Stimulated activated CD4-positive, alpha-beta T cell treated with anti-CD3 and anti-CD28 coated beads, Interleukin-12 subunit alpha, Interleukin-12 subunit beta, amount 100 ng/mL, for 24 hours (primary cell): ENCODE measurements around the gene TEX51.

Experiments
- DNase-seq, 2 experiments: peaks; one replicate each; pipeline ENCODE4 v3.0.0-alpha.2; 2020; ENCODE audit warnings: low read depth in 2 of 2

The TEX51 gene

GRCh38 chr2:126898636-126899035 lies at the start of gene TEX51:
TSS of gene TEX51 (plus strand) at chr2:126898890. CDS start at chr2:126898919, 29 bp downstream.
- no peak for DNase-seq

DNA sequence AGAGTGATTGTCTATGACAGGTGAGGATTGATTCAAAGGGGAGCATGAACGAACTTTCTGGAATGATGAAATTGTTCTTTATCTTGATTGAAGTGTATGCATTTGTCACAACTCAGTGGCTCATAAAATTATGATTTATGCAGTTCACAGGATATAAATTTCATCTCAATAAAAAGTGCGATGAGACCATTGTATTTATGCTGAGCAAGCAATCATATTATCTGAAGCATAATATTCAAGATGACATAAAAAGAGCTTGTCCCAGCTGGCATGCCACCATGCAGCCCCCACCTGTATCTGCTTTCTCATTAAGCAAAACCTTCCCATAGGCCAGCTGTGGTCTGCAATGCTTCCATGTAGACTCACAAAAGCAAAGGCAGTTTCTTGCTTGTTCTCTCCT lies 49.6 kb upstream of the TEX51 start:
- no peak for DNase-seq

DNA sequence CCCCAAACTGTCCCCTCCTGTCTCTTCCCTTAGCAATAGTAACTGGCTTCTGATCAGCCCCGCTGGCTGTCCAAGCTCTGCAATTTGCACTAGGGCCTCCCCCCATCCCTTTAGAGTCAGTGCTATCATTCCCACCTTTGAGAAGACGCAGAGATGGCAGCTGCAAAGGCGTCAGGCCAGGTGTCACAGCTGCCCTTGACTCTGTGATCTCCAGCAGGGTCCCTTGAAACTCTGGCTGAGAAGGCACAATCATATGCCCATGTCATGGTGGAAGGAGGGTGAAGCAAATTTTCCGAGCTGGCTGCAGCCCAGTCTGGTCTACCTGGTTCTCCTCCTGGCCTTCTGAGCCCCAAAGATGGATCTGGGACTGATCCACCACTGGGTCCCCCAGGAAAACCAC lies 49.2 kb upstream of the TEX51 start:
- no peak for DNase-seq

DNA sequence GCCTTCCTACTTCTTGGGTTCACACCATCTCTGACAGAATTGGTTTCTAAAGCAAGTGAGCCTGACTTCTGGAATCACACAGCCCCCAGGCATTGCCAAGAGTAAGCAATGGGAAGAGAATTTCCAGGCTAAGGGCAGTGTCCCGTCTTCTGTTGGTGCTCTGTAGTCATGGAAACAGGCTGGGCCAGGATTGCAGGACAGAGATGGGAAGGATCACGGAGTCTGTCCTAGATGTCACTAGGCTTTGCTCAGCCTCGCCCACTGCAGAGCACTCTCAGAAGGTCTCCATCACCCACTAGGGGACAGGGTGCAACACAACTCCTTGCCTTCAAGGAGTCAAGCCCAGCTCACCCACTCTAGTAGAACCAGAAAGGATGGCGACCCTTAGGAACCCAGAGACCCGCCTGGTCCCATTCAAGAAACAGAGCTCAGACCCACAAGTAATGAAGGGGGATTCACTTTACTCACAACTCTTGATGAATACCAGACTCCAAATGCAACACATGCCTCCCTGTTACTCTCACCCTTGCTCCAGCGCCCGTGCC lies 48.6 kb upstream of the TEX51 start:
- no peak for DNase-seq

- no peak for DNase-seq
Observed at GRCh38 chr2:126850940-126851339, 47.8 kb upstream of the TEX51 start.

DNA sequence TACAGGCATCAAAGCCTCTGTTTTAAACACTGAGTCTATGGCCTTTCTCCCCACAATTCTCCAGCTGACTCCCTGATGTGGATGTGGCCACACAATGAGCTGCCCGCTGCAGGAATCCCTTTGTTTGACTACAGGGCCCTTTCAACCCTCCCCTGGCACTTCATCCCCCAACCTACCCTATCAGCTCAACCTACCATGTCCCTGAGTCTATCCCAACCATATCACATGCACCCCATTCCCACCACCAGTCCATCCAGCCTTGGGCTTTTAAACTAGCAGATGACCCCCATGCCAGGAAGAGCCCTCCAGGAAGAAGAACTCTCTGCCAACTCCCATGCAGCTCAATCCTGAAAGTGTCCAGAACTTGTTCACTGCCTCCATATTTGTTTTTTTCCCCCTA lies 46.9 kb upstream of the TEX51 start:
- no peak for DNase-seq

DNA sequence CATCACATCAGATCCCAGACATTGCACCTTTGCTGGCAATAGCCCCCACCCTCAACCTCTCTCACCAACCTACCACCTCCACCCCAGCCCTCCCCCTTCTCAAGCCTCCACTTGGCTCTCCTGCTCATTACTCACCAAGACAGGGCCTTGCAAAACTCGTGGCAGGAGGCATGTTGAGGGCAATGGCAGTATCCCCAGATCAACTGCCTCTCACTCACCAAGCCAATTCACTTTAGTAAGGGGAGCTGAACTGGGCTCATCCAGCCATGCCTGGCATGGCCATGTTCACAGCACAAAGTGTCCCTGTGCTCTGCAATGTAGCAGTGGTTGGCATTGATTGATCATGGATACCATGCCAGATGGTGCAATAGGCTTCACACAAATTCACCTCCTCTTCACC lies 46.3 kb upstream of the TEX51 start:
- DNase-seq, result no peak

DNA sequence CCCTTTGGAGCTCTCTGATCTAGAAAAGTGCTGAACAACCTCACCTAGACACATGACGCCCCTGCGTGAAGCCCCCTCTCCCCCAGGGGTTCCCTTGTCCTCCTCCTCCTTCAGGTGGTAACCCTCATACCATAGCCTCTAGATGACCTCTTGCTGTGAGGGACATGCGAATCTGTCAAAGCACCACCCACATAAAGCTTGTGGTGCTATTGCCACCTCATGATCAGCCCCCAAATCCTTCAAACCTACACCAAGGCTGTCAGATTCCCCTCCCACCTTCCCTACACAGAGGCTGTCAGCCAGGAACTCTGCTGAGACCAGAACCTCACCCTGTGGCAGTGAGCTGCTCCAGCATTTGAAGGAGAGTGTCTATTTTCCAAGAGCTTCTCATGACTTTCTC lies 43.1 kb upstream of the TEX51 start:
- no peak for DNase-seq

DNA sequence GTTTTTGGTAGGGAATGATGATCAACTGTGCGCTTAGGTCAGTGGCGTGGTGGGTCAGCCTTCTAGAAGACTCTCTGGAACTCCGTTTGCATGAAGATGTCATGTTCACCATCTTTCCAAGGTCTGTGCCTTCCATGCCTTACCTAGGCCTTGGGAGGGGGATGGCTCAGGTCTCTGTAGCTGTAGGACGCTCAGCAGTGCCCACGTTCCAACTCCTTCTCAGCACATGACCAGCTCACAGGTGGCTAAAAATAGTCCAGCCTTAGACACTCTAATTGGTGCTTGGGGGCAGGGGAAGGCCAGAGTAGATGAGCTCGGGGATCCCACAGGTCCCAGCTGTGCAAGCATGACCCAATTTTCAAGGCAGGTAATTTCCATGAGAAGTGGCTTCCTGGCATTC lies 42.3 kb upstream of the TEX51 start:
- no peak for DNase-seq

DNA sequence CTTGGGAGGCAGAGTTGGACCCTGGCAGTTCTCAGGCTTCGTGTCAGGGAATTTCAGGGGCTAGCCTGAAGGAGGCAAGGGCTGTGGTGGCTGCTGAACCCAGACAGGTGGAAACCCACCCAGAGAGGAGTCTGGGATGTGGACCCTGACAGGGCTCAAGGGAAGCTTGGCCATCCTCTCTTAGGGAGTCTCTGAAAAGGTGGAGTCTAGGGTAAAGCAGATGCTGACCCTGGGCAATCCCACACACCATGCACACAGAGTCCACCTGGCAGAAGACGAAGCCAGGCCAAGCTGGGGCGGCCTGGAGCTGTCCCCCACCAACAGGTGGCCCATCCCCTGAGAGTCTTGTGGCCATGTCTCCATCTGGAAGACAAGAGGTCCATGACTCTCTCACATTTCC lies 41.2 kb upstream of the TEX51 start:
- no peak for DNase-seq

- no peak for DNase-seq
Observed at GRCh38 chr2:126858013-126858412, 40.7 kb upstream of the TEX51 start.

DNA sequence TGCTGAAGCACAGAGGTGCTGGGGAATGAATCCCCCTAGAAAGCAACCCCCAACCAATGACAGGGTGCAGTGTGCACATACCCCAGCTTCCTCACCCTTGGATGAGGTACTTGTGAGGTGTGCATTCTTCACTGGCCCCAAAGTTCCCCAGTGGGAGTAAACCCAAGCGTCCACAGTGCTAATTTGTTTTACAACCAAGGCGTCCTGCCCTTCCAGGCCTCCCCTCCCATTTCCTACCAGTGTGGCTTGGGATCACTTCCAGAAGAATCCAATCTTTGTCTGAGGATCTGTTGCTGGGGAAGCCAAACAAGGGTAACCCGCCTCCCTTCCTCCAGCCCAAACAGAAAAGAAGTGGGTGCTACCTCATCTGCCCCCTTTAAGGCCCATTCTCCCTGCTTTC lies 40.3 kb upstream of the TEX51 start:
- no peak for DNase-seq

DNA sequence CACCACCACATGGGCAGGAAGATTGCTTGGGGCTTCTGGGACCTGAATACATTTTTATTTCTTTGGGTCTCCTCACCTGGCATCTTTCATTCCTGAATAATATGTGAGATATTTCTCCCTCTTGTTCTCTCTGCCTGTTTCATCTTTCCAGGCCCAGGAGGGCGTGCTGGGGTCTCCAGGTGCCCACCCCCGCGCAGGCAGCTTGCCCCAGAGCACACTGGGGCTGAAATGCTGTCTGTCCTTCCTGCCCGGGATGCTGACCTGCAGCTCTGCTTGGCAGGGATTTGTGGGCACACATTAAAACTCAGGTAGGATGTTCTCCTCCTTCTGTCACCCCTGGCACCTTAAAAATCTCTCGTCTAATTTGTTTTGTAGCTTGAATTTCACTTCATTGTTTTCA lies 39.7 kb upstream of the TEX51 start:
- no peak for DNase-seq

DNA sequence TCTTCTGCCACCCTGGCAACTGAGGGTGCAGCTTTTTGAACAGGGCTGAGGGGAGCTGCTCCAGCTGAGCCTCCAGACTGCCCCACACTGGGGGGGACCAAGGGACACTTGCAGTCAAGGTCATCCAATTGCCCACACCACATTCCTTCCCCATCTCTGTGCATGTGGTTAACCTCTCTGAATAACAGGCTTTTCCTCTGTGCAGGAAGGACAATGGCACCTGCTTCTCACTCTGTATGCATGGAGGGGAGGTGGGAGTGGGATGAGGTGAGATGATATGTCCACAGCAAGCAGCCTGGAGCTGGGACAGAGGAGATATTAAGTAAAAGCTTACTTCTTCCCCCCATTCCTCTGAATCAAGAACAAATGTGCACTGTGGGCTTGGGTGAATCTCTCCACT lies 39.1 kb upstream of the TEX51 start:
- no peak for DNase-seq

DNA sequence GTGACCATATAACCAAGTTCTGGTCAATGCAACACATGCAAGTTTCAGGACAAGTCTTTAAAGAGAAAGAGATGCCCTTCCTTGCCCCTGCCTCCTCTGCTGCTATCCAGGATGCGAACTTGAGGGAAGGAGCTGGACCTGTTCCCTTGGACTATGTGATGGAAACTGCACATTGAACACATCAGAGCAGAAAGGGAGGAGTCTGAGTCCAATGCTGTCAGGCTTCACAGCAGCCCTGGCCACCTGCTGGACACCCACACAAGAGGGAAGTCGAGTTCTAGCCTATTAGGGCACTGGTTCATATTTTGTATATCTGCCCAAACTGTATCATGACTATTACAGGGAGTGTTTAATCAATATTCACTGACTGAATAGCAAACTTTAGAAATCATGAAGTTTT lies 38.3 kb upstream of the TEX51 start:
- no peak for DNase-seq

- DNase-seq, result no peak
Observed at GRCh38 chr2:126862730-126863129, 36.0 kb upstream of the TEX51 start.

DNA sequence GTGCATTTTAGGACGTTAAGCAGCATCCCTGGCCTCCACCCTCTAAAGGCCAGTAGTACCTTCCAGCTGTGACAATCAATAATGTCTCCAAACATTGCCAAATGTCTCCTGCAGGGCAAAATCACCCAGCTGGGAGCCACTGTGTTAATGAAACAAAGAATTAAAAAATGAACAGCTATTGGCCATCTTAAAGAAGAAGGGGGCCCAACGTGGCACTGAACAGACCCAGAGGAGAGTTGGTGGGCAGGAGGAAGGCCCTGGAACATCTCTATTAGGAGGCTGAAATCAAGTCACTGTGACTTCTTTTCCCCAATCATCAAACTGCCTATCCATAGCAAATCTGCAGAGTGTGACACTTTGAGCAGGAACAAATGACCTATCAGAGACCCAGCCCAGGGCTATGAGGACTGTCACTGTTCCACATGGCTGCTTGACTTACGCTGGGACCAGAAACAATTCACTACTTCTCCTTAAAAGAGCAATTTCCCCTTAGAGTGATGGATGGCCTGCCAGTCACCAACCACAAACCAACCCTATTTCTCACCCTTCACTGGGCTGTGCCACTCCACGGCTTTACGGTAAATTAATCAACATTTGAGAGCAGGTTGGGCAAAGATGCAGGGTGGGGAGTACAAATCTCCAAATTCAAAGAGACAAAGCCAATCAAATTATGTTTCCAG lies 35.2 kb upstream of the TEX51 start:
- DNase-seq, result no peak

- DNase-seq, result no peak
Observed at GRCh38 chr2:126864861-126865260, 33.8 kb upstream of the TEX51 start.

DNA sequence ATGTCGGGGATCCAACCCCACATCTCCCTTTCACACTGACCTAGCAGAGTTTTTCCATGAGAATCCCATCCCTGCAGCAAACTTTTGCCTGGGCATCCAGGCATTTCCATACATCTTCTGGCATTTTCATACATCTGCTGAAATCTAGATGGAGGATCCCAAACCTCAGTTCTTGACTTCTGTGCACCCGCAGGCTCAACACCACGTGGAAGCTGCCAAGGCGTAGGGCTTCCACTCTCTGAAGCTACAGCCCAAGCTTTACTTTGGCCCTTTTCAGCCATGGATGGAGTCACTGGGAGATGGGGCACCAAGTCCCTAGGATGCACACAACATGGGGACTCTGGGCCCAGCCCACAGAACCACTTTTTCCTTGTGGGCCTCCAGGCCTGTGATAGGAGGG lies 32.2 kb upstream of the TEX51 start:
- DNase-seq, result no peak

GRCh38 chr2:126874961-126875360 lies 23.7 kb upstream of the TEX51 start:
- no peak for DNase-seq

DNA sequence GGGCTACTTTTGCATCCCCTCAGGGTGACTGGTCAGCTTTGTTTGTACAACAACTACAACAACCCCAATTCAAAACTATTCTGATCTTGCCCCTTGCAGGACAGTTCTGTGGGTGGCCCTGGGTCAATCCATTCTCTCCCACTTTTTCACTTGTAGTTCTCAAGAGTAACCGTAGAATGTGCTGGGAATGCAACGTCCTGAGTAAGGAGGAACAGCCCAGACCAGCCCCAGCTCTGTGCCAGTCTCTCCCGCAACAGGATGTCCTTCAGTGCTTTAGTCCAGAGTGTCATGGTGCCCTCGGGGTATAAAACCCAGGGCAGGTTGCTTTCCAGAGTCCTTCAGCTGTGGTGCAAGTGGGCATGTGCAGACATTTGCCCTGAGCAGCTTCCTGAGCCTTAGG lies 22.1 kb upstream of the TEX51 start:
- DNase-seq, result no peak

DNA sequence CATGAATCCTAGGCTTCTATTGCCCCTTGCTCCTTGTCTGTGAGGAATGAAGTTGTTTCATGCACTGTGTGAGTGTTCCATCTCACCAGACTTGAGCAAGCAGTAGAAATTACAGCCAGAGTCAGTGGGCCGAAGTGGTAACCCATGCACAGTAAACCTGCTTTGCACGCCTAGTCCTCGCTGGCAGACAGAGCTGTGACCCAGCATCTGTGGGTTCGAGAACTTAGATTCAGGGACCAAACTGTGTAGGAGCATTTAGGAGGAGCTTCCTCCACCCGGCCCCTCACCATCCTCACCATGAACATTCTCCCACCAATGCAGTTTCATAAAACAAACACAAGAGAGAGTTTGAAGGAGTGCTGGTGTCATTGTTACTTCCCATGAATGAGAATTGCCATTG lies 21.6 kb upstream of the TEX51 start:
- no peak for DNase-seq

GRCh38 chr2:126877861-126878565 lies 20.7 kb upstream of the TEX51 start:
- DNase-seq, result no peak

GRCh38 chr2:126878601-126879000 lies 20.1 kb upstream of the TEX51 start:
- DNase-seq, result no peak
